GM21390 (cell line): ENCODE data around the gene VOPP1.
"Not testable (repeated sequence)": the region's sequence is repeated elsewhere in the genome, so short reads cannot be mapped to it uniquely, and the experiment has no call there.

Experiments
- ATAC-seq: cut with Tn5 transposase; IDR thresholded peaks from one replicate; pipeline ENCODE4 v1.9.1; 2021; ENCODE audit not compliant: unreplicated experiment

VOPP1 gene

DNA sequence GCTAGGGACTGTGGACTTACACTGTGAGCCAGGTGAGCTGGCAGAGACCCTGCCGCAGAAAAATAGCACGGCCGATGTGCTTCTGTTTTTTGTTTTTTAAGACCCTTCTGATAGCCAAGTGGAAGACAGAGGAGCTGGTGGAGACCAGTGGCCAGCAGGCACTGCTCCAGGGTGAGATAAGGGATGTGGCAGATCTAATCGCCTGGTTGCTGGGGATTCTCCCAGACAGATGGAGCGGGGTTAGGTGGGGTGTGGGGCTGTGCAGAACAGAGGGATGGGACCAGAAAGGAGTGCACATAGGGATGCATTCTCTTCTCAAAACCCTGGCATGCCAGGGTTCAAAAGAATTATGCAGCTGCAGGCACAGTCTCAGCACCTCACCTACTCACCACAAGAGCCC, 82.2 kb downstream of the VOPP1 start:
- no peak for ATAC-seq

DNA sequence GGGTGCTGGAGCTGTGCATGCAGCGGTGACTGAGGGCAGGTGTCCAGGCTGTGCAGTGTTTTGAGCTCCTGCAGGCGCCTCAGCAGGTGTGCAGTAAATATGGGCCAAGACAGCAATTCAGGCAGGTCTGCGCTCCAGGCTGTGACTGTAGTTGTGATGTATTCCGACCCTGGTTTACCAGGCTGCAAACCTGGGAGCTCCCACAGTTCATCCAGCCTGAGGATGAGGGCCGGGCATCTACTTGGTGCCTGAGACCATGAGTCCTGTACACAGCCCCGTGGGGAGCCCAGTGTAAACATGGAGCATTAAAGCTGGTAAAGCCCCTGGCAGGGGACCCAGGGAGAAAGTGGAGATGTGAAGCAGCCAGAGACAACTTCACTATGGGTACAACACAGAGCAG, 82.8 kb downstream of the VOPP1 start:
- ATAC-seq, result no peak

DNA sequence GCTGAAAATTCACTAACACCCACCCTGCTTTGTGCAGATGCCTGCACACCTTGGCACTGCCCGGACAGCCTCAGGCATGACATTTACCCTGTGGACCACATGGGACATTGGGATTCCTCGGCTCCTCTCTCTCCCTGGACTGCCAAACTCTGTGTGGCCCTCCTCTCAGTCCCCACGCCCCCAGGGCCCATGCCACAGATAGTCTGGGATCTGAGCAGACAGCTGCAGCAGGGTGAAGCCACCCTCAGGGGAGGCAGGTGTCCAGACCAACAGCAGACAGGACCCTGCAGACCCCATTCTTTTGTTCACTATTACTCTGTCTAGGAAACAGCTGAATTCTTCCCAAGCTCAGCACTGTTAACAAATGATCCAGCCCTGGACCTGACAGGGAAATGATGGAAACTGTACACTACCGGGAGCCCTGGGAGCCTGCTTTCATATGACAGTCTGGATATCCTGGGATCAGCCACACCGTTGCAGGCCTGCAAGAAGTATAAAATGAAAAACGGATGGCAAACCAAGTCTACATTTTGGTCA, 83.4 kb downstream of the VOPP1 start:
- no peak for ATAC-seq

DNA sequence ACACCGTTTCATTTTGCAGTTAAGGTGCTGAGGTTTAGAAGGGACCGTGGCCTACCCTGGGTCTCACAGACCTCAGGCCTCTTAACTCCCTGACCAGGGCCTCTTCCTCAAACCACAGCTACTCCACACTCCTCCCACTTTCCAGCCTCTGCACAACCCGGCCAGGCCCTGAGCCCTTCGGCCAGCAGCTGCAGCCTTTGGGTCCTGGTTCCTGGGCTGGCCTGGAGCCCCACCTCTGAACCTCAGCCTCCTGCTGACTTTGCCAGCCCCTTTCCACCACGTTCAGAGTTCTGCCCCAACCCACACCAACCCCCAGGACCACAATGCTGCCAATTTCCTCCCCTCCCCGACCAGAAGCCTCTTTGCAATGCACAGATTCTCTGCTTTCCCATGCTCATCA, 84.1 kb downstream of the VOPP1 start:
- ATAC-seq, result no peak

DNA sequence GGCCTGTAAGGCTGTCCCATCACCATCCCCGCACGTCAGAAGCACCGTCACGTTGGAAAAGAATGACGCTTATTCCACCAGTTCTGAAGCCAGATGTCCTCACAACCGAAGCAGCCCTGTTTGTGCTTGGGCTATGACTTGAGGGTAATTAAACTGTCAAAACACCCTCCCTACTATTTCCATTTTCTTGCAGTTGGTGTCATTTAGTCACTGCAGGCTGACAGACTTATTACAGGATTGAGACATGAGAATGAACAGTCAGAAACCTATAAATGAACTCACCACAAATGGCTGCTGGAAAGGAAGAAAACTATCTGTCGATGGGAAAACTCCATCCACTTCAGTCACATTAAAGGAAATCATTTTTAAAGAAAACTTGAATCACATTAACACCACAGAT, 85.3 kb downstream of the VOPP1 start:
- no peak for ATAC-seq

DNA sequence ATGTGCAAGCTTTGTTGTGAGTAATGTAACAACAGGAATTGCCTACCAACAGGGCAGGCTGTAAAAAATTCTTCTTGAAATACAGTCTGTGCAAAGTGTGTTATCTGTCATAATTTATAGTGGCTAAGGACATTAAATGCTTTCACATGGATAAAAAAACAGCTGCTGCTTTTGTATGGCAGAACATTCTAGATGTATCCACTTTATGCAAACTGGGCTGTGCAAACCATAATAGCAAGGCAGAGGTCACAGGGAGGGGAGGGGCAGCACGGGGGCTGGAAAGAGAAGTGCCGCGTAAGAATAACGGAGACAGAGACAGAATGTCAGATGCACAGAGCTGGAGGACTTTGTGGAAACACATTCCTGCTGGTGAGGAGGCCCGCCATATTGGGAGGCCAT, 86.1 kb downstream of the VOPP1 start:
- ATAC-seq, result no peak

DNA sequence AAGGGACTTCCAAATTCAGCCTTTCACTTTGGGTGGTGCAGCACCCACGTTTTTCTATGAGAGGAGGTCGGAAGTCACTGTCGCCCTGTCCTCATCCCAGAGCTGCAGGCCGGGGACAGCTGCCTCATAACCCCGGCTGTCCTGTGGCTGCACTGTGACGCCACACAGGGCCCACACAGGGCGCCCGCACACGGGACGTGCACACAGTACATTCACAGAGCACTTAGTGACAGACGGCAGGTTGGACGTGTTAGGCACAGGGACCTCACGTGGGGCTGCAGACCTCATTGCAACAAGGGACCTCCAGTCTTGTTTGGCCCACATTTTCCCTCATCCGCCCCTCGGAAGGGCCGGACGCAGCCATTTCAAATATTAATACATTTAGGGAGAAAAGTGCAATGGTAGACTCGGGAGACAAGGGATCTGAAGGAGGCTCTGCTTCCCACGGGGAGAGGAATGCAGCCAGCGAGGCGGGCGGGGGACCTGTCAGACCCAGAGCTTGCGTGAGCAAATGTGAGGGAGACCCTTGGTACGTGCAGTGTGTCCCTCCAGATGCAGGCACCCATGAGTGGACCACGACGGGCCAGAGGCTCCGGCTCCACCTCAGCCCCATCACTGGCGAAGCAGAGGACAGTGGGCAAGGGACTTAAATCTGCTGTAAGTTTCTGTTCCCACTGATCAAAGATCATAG, 86.7 kb downstream of the VOPP1 start:
- no peak for ATAC-seq

DNA sequence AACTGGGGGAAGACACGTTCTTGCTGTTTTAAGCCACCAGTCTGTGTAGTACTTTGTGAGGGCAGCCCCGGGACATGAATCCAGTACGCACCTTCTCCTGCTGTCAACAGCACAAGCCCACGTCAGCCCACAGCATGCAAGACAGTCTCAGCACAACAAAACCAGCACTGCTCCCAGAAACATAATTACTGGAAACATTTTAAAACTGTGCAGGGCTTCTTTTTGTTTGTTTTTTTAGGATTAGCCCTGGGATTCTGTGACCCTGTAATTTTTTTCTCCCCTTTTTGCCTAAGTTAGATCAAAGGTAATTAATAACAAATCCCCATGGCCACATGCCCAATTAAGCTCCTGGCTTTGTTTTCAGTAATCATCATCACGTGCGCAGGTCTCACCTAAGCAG, 87.5 kb downstream of the VOPP1 start:
- no peak for ATAC-seq

DNA sequence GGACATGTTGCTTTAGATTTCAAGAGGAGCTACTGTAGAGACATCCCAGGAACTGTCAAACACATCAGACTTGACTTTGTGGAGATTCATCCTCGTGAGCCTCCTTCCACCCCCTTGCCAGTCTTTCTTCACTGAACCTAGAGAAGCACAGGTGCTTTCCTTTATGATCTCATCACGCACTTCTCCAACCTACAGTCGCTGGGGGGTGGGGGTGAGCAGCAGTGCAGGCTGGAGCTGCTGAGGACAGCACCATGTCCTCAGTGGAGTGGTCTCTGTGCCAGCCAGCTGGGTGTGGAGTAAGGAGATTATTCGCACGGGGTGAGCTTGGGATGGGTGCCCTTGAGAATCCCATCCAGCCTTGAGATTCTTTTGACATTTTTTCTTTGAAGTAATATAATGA, 88.1 kb downstream of the VOPP1 start:
- no peak for ATAC-seq

DNA sequence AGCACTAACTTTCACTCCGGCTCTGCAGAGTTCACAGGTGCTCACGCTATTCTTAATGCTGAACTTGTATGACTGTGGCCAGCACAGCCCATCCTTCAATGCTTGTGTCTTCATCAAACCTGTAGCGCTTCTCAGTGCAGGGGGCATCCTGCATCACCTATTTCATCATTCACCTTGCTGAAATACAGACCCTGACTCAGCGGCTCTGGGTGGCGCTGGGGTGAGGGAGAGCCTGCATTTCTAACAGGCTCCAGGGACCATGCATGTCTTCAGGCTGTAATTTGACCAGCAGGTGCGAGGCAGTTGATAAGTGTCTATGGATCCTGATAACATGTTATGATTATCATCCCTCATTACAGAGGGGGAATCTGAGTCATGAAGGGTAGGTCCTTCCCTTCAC, 89.3 kb downstream of the VOPP1 start:
- no peak for ATAC-seq

DNA sequence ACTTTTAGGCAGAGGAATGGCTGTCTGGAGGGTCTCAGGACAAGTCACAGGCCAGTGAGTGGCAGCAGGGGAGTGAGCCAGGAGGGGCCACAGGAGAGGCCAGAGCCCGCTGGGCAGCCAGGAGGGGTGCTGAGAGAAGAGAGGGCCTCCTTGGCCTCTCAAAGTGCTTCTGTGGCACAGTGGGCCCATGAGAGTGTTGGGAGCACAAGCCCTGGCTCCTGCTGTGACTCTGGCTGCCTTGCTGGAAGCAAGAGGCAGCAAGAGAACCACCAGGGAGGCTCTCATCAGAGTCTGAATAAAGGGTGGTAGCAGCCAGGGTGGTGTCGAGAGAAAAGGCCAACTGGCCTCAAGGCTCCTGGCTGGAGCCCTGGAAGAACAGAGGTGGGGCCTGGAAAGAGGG, 91.1 kb downstream of the VOPP1 start:
- ATAC-seq, result no peak

DNA sequence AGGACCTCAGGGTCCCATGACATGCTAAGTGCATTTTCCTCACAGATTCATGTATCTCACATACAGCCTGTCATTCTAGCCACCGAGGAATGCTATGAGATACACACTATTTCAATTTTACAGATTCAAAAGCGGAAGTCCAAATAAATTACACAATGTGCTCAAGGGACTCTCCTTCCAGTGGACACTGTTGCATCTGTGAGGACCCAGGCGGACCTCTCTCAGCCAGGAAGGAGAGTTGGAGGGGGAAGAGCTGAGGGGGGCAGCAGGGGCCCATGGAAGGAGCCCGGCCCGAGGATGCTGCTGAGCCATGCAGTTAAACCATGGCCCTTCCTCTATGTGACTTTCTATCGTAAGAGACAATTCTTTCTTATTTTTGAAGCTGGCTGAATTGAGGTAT, 93.6 kb downstream of the VOPP1 start:
- ATAC-seq, result no peak

DNA sequence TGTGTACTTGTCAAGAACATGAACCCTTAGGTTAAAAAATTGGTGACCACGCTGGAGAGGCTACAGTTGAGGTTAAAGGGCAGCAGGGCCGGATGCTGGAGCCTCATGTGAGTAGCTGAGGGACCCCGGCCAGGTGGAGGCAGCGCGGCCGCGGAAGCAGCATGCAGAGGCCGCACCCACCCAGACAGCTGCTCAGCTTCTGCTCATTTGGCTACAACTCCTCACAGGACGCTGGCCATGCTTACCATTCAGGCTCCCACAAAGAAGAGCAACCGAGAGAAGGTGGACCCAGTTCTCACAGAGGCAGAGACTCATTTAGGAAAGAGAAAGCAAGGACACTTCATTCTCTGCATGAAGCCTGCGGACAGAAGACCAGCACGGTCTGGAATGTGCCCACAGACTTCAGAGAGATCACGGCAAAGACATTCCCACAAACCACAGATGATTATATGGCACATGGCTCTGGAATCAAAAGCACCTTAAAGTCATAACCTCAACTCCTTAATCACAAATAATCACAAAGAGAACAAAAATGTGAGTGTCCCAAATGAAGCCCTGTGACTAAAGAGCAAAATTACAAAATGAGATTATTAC, 94.4 kb downstream of the VOPP1 start:
- no peak for ATAC-seq

DNA sequence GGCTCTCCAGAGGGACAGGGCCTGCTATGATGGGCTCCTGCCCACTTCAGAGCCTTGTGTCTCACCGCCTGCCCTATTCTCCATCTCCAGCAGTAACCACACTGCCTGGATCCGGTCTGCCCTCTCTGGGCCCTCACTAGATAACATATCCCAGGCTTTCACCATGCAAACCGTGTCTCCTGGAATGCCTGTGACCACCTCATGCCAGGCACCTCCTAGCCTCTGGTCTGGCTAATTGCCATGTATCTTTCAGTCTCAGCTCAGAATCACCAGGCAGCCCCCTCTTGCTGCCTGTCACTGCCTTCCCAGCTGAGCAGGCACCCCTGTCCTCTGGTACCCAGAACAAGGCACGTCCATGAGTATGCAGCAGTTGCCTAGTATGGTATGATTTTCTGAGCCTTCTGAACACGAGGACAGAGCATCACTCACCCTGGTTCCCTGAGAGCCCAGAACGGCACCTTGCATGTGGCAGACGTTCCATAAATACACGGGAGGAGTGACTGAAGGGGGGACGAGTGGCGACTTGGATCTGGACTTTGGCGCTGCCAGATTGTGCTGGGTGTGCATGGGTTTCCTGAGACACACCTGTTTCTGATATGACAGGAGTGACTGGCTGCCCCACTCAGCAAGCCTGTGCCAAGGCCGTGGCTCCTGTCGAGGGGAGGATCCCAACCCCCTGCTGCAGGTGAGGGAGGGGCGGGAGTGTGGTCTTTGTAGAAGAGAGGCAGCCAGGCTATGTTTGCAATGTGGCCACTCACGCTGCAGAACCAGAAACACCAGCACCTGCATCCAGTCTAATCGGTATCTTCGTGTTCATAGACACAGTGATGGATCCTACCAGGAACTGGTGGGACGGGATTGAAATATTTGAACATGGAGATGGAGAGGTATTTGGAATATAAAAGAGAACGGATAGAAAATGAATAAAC, 95.2 kb downstream of the VOPP1 start:
- no peak for ATAC-seq

DNA sequence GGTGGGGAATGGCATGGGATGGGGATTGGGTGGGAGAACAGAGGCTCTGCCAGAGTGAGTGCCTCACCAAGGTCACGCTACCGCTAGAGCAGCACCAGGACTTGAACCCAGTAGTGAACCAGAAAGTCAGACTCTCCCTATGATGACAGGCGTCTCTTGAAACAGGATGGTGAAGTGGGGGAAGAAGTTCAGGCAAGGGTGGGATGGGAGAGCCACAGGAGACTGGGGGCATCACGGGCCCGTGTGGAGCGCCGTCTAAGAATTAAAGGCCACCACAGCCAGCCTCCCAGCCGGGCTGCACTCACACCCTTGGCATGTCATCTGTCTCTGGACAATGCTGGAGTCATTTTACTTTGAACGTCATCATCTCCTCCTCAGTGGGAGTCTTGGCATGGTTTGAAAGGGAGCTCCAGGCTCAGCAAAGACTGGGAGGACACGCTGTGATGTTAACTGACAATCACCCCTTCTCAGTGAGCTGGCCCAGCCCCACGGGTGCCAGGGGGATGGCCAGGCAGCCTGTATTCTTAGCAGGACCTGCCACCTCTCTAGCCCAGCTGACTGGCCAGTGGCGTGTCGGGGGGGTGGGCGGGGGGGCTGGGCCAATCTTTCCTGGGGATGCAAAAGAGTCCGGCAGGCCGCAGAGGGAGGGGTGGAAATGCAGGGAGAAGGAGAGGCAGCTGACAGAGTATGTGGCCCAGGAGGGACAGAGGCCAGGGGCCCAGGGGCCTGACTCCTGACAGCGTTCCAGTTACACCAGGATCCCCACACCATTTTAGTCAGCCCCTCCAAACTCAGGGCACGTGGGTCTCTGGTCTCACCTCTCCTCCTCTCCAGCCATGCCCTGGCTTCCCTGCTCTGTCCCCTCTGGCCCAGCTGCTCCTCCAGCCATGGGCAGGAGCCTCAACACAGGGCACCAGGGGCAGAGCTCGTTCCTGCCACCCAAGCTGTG, 96.2 kb downstream of the VOPP1 start:
- no peak for ATAC-seq

DNA sequence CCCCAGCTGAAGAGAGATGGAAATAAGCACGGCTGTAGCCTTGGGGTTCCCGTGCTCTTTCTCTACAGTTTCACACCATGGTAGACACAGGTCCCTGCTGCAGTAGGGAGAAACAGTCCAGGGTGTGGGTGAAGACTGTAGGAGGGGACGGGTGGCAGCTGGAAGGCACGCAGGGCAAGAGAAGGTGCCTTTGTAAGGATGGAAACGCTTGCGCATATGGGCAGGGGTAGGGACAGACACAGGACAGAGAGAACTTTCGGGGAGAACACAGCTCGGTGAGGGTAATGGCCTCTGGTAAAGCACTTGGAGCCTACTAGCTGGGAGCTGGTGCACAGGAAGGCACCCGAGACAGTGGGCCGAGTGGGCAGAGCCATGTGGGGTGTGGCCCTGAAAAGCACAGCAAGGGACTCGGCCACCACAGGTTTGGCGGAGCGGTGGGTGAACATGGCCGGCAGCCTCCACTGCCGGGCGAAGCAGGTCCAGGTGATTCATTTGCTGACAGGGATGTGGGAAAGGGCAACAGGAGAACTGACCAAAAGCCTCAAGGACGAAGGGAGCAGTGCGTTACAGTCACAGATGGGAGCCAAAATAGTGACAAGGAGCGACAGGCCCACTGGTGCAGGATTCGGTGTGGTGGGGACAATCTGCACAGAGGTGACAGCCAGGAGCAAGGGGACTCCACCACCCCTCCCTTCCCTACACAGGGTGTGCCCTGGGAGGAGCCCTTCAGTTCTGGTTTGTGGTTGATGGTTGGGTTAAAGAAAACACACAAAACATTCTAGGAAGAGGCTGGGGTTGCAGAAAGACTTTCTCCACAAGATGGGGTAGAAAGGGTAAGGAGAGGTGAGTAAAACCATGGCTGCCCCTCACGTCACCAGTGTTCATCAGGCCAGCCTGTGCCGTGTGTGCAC, 97.1 kb downstream of the VOPP1 start:
- ATAC-seq, result no peak

DNA sequence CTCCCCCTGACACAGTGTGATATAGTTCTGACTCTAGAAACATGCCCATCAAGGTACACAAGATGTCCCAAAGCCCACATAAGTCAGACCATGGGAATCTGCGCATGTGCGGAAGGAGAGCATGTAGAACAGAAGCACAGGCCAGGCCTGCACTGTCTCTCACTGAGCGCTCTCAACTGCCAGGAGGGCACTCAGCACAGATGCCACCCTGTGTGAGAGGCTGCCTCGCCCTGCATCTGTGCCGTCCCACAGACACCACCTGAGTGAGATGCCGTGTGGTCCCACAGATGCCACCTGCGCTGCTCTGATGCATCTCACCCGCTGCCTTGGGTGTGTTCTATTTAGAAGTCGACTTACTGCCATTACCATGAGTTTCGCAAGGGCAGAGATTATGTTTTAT, 98.4 kb downstream of the VOPP1 start:
- ATAC-seq, result no peak

DNA sequence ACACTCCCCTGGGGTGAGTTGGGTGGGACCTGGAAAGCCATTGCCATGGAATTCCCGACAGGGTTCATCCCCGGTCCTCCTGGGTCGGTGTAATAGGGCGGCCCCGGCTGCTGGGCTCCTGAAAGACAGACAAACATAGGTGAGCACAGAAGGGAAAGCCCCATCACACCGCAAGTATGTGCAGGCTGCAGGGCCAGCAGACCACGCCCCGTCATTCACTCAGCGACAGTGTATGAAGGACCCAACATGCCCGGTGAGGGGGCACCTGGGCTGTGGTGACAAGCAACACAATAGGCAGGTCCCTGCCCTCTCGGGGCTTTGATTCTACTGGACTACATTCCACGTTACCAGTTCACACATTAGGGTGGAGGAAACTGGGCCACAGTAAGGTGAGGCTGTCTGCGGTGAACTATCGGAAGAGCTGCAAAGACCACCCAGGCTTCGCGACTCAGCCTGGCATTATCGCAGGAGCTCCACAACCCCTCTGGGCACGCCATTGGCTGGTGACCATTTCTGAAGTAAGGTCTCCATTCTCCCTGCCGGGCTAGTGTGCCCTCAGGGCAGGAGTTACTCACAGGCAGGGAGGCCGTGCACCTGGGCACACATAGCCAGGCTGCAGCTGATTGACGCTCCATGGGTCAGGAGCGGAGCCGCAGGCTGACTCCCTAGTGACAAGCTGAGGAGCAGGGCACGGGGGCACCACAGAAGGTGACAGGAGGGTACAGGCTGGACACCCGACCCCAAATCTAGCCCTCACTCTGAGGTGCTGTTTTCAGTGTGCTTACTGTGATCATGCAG, 99.2 kb downstream of the VOPP1 start:
- ATAC-seq, result no peak

DNA sequence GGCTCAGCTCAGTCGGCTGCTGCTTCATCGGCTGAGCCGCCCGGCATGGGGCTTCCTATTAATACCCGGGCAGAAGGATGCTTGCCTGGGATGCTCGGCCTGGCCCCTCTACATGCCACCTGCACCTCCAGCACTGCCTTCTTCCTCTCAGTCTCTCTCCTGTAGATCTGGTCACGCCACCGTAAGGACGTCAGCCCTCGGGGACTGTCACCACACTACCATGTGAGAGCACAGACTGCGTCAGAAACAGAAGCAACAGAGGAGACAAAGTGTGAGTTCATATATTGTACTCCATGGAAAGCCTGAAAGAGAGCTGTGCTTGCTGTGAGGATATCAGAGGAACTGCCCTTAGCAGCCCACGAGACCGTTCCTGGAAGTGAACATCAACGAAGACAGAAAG, 99.9 kb downstream of the VOPP1 start:
- not testable (repeated sequence) for ATAC-seq
